Stimulated activated memory B cell treated with anti-CD40 and anti-IgM and Interleukin-4, amounts not matched to agents 10 μg/mL and 1 μg/mL and 100 μg/mL, for 72 hours (primary cell): Measurements from ENCODE around the gene NFATC1.

Experiments
- ATAC-seq: fragments of 150-1000 bp; cut with Tn5 transposase; 2 replicates; pipeline ENCODE4 v1.10.0; 2021
- H3K27ac Mint-ChIP-seq: one replicate; pipeline ENCODE4 v1.8.0; 2022; ENCODE audit warnings: mild to moderate bottlenecking, mixed read lengths
- H3K27me3 Mint-ChIP-seq: one replicate; pipeline ENCODE4 v1.8.0; 2022; ENCODE audit warnings: mixed read lengths
- H3K36me3 Mint-ChIP-seq: one replicate; pipeline ENCODE4 v1.8.0; 2022; ENCODE audit warnings: mixed read lengths
- H3K4me1 Mint-ChIP-seq: one replicate; pipeline ENCODE4 v1.8.0; 2022; ENCODE audit warnings: mixed read lengths
- H3K4me3 Mint-ChIP-seq: one replicate; pipeline ENCODE4 v1.8.0; 2022; ENCODE audit warnings: mild to moderate bottlenecking, moderate library complexity, mixed read lengths
- H3K9me3 Mint-ChIP-seq: one replicate; pipeline ENCODE4 v1.8.0; 2022; ENCODE audit warnings: mixed read lengths

Gene NFATC1

GRCh38 chr18:79395761-79396404 is at the start of gene NFATC1:
TSS of gene NFATC1 (plus strand) at chr18:79395930. CDS start at chr18:79396225, 295 bp downstream.
- Mint-ChIP-seq H3K4me1 (peaks cover 42% of the 10 kb centered on the region), H3K27ac (peak within 1 kb of the TSS; percentile 92), H3K36me3 (peaks cover 14% of the 10 kb centered on the region), H3K4me3 (peak within 1 kb of the TSS; percentile 85), H3K27me3 (no peaks in the 10 kb centered on the region), H3K9me3 (no peaks in the 10 kb centered on the region)
- ATAC-seq, result peak; percentile 48

- H3K36me3 Mint-ChIP-seq, result peaks cover 64% of the 10 kb centered on the region
- H3K27me3 Mint-ChIP-seq, result no peaks in the 10 kb centered on the region
- no peaks in the 10 kb centered on the region for H3K4me1 Mint-ChIP-seq
- H3K9me3 Mint-ChIP-seq, result no peaks in the 10 kb centered on the region
- H3K4me3 Mint-ChIP-seq, result no peak overlapping the region
- H3K27ac Mint-ChIP-seq, result no peak overlapping the region
- no peak for ATAC-seq
Observed at GRCh38 chr18:79345981-79346380, 49.7 kb upstream of the NFATC1 start.

DNA sequence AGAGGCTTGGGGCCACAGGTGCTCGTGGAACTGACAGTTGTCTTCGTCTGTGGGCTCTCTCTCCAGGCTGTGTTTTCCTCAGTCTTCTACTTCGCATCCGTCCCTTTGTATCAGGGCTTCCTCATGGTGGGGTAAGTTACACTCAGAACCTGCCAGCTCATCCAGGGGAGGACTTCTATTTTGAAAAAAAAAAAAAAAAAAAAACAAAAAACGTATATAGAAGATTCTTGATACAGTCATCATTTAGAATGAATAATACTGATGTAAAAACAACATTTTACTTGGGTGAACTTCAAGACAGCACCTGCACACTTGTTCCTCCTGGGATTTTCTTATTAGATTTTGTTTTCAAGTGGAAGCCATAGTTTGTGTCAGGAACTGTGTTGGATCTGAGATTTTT is 47.7 kb upstream of the NFATC1 start:
- H3K27me3 Mint-ChIP-seq, result no peaks in the 10 kb centered on the region
- peaks cover 64% of the 10 kb centered on the region for H3K36me3 Mint-ChIP-seq
- no peak overlapping the region for H3K4me3 Mint-ChIP-seq
- H3K27ac Mint-ChIP-seq, result no peak overlapping the region
- no peaks in the 10 kb centered on the region for H3K9me3 Mint-ChIP-seq
- H3K4me1 Mint-ChIP-seq, result no peaks in the 10 kb centered on the region
- ATAC-seq, result no peak

DNA sequence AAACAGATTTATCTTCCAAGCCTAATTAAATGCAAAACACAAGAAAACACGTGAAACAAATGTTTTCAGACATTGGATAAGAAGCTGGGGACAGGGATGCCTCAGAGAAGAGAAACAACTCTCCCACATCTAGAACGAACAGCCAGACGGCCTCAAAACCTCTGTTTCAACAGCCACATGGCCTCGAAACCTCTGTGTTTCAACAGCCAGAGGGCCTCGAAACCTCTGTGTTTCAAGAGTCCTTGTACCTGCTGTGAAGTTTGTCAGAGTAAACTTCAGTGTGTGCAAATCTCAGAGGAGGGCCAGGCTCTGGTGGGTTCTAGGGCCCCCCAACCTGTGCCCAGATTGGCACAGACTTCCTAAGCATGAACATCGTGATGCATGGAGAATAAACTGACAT is 43.3 kb upstream of the NFATC1 start:
- H3K27ac Mint-ChIP-seq, result no peak overlapping the region
- no peak for ATAC-seq
- H3K9me3 Mint-ChIP-seq, result no peaks in the 10 kb centered on the region
- H3K4me1 Mint-ChIP-seq, result peaks cover 21% of the 10 kb centered on the region
- peaks cover 37% of the 10 kb centered on the region for H3K36me3 Mint-ChIP-seq
- H3K4me3 Mint-ChIP-seq, result no peak overlapping the region
- no peaks in the 10 kb centered on the region for H3K27me3 Mint-ChIP-seq

GRCh38 chr18:79353267-79353666 is 42.5 kb upstream of the NFATC1 start:
- ATAC-seq, result no peak

DNA sequence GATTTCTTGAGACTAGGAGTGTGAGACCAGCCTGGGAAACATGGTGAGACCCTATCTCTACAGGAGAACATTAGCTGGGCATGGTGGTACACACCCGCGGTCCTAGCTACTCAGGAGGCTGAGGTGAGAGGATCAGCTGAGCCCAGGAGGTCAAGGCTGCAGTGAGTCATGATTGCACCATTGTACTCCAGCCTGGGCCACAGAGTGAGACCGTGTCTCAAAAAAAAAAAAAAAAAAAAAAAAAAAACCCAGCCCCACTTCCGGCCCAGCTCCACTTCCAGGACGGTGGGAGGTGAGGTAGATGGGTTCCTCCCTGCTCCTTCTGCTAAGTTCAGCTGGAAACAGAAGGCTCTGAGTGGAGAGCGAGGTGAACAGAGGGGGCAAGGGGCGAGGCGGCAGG is 41.4 kb upstream of the NFATC1 start:
- peaks cover 29% of the 10 kb centered on the region for H3K36me3 Mint-ChIP-seq
- no peaks in the 10 kb centered on the region for H3K9me3 Mint-ChIP-seq
- peaks cover 21% of the 10 kb centered on the region for H3K4me1 Mint-ChIP-seq
- no peak overlapping the region for H3K4me3 Mint-ChIP-seq
- no peak for ATAC-seq
- H3K27me3 Mint-ChIP-seq, result no peaks in the 10 kb centered on the region
- no peak overlapping the region for H3K27ac Mint-ChIP-seq

More at GRCh38 chr18:79353267-79353666, 42.5 kb upstream of the NFATC1 start:
- no peak overlapping the region for H3K27ac Mint-ChIP-seq
- no peaks in the 10 kb centered on the region for H3K27me3 Mint-ChIP-seq
- peaks cover 30% of the 10 kb centered on the region for H3K36me3 Mint-ChIP-seq
- H3K4me1 Mint-ChIP-seq, result peaks cover 21% of the 10 kb centered on the region
- no peaks in the 10 kb centered on the region for H3K9me3 Mint-ChIP-seq
- H3K4me3 Mint-ChIP-seq, result no peak overlapping the region

- peak overlapping the region; percentile 27 for H3K4me3 Mint-ChIP-seq
- H3K4me1 Mint-ChIP-seq, result peaks cover 21% of the 10 kb centered on the region
- H3K27ac Mint-ChIP-seq, result peak overlapping the region; percentile 68
- H3K36me3 Mint-ChIP-seq, result peaks cover 27% of the 10 kb centered on the region
- H3K27me3 Mint-ChIP-seq, result no peaks in the 10 kb centered on the region
- H3K9me3 Mint-ChIP-seq, result no peaks in the 10 kb centered on the region
- no peak for ATAC-seq
Observed at GRCh38 chr18:79355433-79356335, 40.0 kb upstream of the NFATC1 start.

GRCh38 chr18:79356435-79356834 is 39.3 kb upstream of the NFATC1 start:
- no peak overlapping the region for H3K4me3 Mint-ChIP-seq
- H3K27ac Mint-ChIP-seq, result peak overlapping the region; percentile 68
- H3K36me3 Mint-ChIP-seq, result peaks cover 34% of the 10 kb centered on the region
- H3K27me3 Mint-ChIP-seq, result no peaks in the 10 kb centered on the region
- H3K4me1 Mint-ChIP-seq, result peaks cover 21% of the 10 kb centered on the region
- ATAC-seq, result peak; percentile 81
- no peaks in the 10 kb centered on the region for H3K9me3 Mint-ChIP-seq

- Mint-ChIP-seq H3K4me1 (peaks cover 9% of the 10 kb centered on the region), H3K27me3 (no peaks in the 10 kb centered on the region), H3K27ac (no peak overlapping the region), H3K9me3 (no peaks in the 10 kb centered on the region), H3K4me3 (no peak overlapping the region), H3K36me3 (peaks cover 64% of the 10 kb centered on the region)
- ATAC-seq, result no peak
Observed at GRCh38 chr18:79360933-79361332, 34.8 kb upstream of the NFATC1 start.

- H3K27ac Mint-ChIP-seq, result no peak overlapping the region
- peaks cover 73% of the 10 kb centered on the region for H3K36me3 Mint-ChIP-seq
- H3K9me3 Mint-ChIP-seq, result no peaks in the 10 kb centered on the region
- ATAC-seq, result no peak
- no peak overlapping the region for H3K4me3 Mint-ChIP-seq
- no peaks in the 10 kb centered on the region for H3K4me1 Mint-ChIP-seq
- H3K27me3 Mint-ChIP-seq, result no peaks in the 10 kb centered on the region
Observed at GRCh38 chr18:79361766-79362522, 33.8 kb upstream of the NFATC1 start.

DNA sequence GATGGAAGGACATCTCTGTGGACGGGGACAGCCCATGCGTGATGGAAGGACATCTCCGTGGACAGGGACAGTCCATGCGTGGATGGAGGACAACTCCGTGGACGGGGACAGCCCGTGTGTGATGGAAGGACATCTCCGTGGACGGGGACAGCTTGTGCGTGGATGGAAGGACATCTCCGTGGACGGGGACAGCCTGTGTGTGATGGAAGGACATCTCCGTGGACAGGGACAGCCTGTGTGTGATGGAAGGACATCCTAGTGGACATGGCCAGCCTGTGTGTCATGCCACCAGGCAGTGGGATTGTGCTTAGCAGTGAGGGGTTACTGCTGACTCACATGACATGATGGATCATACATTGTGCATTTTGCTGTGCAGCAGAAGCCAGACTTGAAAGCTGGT is 30.0 kb upstream of the NFATC1 start:
- H3K27me3 Mint-ChIP-seq, result no peaks in the 10 kb centered on the region
- no peaks in the 10 kb centered on the region for H3K4me1 Mint-ChIP-seq
- H3K36me3 Mint-ChIP-seq, result peaks cover 73% of the 10 kb centered on the region
- H3K9me3 Mint-ChIP-seq, result no peaks in the 10 kb centered on the region
- H3K27ac Mint-ChIP-seq, result no peak overlapping the region
- no peak for ATAC-seq
- H3K4me3 Mint-ChIP-seq, result no peak overlapping the region

GRCh38 chr18:79366177-79367094 is 29.3 kb upstream of the NFATC1 start:
- Mint-ChIP-seq H3K36me3 (peaks cover 68% of the 10 kb centered on the region), H3K27me3 (no peaks in the 10 kb centered on the region), H3K9me3 (no peaks in the 10 kb centered on the region), H3K4me1 (peaks cover 2% of the 10 kb centered on the region), H3K27ac (no peak overlapping the region), H3K4me3 (no peak overlapping the region)
- no peak for ATAC-seq

DNA sequence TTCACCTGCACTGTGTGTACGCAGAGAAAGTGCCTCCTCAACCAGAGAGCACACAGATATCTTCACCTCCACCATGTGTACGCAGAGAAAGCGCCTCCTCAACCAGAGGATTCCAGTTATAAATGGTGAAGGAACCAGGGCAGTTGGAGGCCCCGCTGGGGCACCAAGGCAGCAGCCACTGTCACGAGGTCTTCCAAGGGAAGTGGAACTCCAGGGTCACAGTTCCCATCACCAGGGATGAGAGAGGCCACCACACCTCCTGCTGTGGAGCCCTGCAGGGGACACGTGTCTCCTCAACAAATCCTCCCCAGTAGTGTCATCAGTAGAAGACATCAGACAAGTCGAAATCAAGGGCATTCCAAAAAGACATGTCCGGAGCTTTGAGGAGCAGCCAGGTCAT is 28.2 kb upstream of the NFATC1 start:
- Mint-ChIP-seq H3K4me1 (peaks cover 7% of the 10 kb centered on the region), H3K27me3 (no peaks in the 10 kb centered on the region), H3K9me3 (no peaks in the 10 kb centered on the region), H3K4me3 (no peak overlapping the region), H3K36me3 (peaks cover 63% of the 10 kb centered on the region), H3K27ac (no peak overlapping the region)
- ATAC-seq, result no peak

GRCh38 chr18:79367989-79368388 is 27.7 kb upstream of the NFATC1 start:
- H3K27ac Mint-ChIP-seq, result no peak overlapping the region
- H3K9me3 Mint-ChIP-seq, result no peaks in the 10 kb centered on the region
- no peak overlapping the region for H3K4me3 Mint-ChIP-seq
- peaks cover 61% of the 10 kb centered on the region for H3K36me3 Mint-ChIP-seq
- H3K4me1 Mint-ChIP-seq, result peaks cover 7% of the 10 kb centered on the region
- H3K27me3 Mint-ChIP-seq, result no peaks in the 10 kb centered on the region
- ATAC-seq, result no peak
